Fibroblast of lung (primary cell): ENCODE measurements around the gene PDCL3.

Experiments
- EZH2 ChIP-seq: IDR thresholded peaks from 2 replicates; pipeline ENCODE4 v1.5.1; 2012; ENCODE audit warnings: low read length, control low read depth, mild to moderate bottlenecking; ENCODE audit errors: missing control alignments
- TF ChIP-seq, protein P1 (sequence below), 2 donors: IDR thresholded peaks in 1 of 2; conservative IDR thresholded peaks in 1 of 2; 1 replicate in 1 of 2; 2 replicates in 1 of 2; pipeline ENCODE4 v1.5.1; 2011 to 2012; ENCODE audit warnings: low read length in 2 of 2, control low read depth in 1 of 2, inconsistent platforms in 1 of 2, low read depth in 1 of 2, mild to moderate bottlenecking in 1 of 2

DNA sequence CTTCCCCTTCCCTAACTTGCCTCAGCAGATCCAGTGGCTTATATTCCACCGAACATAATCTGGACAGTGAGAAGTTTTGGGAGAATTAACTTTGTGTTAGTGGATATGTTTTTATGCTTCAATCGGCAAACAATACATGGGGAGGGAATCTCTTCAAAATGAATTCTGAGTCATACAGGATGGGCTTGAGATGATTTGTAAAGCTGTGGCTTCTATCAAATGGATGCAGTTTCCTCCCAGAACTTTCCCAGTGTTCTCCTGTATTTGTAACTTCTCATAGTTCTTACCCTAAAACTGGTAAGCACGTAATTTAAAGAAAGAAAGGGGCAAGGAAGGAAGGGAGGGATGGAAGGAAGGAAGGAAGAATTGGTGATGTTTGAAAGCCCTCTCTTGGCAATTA is 36.8 kb downstream of the PDCL3 start:
- TF ChIP-seq, protein P1, sequence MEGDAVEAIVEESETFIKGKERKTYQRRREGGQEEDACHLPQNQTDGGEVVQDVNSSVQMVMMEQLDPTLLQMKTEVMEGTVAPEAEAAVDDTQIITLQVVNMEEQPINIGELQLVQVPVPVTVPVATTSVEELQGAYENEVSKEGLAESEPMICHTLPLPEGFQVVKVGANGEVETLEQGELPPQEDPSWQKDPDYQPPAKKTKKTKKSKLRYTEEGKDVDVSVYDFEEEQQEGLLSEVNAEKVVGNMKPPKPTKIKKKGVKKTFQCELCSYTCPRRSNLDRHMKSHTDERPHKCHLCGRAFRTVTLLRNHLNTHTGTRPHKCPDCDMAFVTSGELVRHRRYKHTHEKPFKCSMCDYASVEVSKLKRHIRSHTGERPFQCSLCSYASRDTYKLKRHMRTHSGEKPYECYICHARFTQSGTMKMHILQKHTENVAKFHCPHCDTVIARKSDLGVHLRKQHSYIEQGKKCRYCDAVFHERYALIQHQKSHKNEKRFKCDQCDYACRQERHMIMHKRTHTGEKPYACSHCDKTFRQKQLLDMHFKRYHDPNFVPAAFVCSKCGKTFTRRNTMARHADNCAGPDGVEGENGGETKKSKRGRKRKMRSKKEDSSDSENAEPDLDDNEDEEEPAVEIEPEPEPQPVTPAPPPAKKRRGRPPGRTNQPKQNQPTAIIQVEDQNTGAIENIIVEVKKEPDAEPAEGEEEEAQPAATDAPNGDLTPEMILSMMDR (conservative IDR thresholded peaks at IDR 0.05 in 1 of 2, IDR thresholded peaks at IDR 0.05 in 1 of 2; ENCODE audit: low read depth in 1 of 2, low read length in 2 of 2), result no peak
- no peak for TF ChIP-seq EZH2
